ENCODE measurements around the gene SELENOP.
"Not testable (repeated sequence)": the region's sequence is repeated elsewhere in the genome, so short reads cannot be mapped to it uniquely, and the experiment has no call there.

The SELENOP gene, protein sequence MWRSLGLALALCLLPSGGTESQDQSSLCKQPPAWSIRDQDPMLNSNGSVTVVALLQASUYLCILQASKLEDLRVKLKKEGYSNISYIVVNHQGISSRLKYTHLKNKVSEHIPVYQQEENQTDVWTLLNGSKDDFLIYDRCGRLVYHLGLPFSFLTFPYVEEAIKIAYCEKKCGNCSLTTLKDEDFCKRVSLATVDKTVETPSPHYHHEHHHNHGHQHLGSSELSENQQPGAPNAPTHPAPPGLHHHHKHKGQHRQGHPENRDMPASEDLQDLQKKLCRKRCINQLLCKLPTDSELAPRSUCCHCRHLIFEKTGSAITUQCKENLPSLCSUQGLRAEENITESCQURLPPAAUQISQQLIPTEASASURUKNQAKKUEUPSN

DNA sequence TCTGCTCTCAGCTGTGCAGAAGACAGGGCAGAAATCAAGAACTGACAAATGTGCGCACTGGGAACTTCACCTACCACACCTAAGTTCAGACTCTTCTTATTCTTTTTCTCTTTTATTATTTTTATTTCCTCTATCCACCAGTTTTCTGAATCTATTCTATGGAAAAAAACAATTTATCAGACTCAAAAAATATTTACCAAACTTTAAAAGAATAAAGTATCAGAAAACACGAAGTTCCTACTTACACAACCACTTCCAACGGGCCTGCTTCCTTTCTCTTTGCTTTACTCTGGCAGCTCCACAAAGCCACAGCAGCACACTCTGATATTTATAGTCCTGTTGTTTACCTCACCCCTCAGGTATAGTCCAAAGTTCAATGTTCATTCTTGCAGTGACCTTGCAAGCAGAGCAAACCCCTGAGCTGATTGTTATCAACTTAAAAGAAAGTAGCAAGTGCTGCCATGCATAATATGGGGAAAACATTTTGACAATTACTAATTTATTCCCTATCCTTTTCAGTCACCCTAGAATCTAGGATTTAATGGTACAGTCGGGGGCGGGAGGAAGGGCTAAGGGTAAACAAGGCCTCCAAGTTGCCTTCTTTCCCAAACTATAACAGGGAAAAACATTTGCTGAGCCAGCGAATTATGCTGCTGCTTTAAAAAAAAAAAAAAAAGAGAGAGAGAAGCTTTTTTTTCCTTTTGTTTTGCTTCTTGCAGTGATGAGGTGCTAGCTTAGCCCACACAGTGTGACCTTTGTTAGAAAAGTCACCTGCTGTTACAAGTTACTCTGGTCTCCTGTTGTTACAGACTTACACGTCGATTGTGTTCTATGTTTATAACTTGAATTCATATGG, at the start of gene SELENOP:
SELENOP (minus strand) TSS at position 302 of the 856 bp plus-strand sequence. CDS start 3,539 bp downstream, outside the sequence.
- H3K4me3 ChIP-seq (ENCODE audit: low read depth, low read length) = no peak within 1 kb of the TSS

DNA sequence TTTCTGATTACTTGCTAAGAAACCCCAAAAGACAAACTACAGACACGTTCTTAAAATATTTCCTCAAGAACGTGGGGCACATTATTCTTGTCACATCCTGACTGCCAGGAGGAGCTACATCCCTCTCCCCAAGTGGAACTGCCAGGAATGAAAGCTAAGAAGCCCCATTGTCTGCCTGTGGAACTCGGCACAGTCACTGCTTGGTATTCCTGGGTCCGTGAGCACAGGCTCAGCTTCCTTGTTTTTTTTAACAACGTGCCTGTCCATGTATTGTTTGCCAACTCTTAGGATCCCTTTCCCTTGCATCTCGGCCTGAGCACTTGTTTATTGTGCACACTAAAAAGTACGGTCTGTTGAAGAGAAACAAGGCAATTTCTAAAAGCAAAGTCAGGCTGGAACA, 47.0 kb upstream of the SELENOP start:
- H3K4me3 ChIP-seq (ENCODE audit: low read depth, low read length) = no peak overlapping the region

DNA sequence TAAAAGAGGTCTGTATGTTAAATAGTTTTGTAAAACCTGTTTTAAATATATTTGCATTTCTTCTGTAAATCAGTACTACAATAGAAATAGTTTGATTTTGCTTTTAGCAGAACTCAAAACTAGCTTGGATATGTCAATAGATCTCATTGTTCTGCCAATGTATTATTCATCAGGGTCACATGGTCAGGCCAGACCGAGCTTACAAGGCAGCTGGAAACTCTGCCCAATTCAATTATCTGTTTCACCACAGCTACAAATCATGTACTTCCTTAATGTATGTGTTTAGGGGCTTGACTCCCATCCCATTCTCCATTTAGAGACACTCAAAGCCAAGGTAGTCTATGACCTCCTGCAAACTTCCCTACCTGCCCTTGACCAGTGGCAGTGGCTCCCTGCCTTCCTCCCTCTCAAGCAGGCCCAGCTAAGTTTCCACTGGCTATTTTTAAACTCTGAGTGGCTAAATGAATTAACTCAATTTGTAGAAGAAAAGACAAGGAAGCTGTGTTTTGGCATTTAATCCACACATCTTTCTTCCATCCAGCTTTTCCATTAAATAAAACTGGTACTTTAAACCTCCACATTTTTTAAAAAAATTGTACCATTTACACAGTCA, 46.4 kb upstream of the SELENOP start:
- H3K4me3 ChIP-seq (ENCODE audit: low read depth, low read length) = no peak overlapping the region

DNA sequence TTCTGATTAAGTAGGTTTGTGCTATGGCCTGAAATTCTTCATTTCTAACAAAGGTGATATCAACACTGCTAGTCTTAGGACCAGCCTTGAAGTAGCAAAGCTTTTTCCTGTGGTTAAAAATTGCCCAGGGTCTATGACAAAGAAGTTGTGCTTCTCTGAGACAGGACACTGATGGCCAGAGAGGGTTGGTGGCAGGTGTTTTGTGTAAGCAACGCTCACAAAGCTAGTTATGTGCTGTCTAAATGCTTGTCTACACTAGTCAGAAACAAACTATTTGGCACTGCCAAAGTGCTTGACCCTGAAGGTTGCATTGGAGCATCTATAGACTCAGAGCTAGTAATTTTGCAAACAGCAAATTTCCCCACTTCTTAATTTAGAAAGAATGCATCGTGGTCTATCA, 44.1 kb upstream of the SELENOP start:
- H3K4me3 ChIP-seq (ENCODE audit: low read depth, low read length) = no peak overlapping the region

DNA sequence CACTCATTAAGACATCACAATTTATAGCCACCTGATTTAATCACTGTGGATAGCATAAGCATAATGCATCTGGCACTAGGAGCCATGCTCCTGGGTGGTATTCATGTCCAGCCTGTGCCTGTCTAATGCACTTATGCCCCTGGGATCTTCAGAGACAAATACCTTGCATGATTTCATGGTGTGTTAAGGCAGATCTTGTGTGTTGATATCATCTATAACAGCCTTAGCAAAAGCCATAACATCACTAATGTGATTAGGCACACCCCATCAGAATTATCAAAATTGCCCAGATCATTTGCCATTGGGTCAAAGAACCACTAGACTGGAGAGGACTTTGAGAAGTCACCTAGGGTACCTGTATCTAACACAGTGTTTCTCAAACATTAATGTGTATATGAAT, 43.7 kb upstream of the SELENOP start:
- no peak overlapping the region for H3K4me3 ChIP-seq (ENCODE audit: low read depth, low read length)

DNA sequence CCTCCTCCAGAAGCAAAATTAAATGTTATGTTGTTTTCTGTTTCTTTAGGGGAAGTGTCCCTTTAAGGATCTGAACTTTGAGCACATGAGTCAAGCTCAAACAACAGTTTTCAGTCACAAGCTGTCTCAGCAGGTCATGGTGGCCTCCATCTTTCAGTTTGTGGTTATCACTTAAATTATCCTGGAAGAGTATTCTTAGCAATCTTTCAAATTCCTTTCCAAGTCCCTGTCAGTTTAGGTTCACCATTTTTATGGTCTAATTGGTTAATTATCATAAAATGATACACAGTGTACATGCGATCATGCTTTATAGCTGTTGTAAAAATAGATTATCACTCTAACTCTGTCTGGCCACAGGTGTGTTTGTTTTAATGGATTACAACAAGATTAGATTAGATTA, 43.1 kb upstream of the SELENOP start:
- no peak overlapping the region for H3K4me3 ChIP-seq (ENCODE audit: low read depth, low read length)

DNA sequence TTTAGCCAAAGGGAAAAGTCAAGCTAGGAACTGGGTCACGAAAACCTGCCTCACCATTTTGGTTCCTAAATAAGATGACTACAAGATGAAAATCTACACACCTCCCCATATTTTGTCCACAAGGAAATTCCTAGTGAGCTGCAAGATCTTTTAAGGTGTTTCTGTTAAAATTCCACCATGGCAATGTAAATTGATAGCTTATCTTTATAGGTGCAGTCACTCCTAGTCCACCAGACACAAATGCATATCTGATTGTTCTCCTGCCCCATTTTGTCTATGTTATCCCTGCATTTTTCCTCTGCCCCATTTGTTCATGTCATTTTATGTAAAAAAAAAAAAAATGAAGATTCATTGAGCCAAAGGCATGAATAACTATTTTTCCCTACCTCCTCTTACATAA, 41.1 kb upstream of the SELENOP start:
- no peak overlapping the region for H3K4me3 ChIP-seq (ENCODE audit: low read depth, low read length)

DNA sequence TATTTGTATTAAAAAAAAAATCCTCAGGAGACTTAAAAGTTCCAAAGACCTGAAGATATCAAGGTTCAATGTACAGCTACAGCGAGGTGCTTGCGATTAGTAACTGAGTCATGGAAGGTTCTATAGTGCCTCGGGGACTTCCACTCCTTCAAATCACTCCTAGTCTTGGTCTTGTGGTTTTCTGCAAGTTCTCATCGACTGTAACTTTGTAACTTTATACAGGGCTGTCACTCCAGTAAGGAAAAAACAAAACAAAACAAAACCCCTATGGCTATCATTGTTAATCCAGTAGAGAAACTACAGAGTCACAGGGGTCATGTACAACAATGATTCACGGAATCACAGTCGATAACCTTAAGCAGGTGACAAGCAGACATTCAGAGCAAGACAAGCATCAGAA, 39.8 kb upstream of the SELENOP start:
- H3K4me3 ChIP-seq (ENCODE audit: low read depth, low read length) = no peak overlapping the region

DNA sequence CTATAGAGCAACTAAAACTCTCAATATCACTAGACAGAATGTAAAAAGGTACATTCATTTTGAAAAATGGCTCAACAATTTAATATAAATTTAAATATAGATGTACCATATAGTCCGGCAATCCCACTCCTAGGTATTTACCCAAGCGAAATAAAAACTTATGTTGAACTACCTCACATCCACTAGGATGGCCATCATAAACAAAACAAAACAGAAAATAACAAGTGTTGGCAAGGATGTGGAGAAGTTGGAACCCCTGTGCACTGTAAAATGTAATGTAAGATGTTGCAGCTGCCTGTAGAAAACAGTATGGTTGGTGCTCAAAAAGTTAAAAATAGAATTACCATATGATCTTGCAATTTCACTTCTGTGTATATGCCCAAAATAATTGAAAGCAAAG, 36.9 kb upstream of the SELENOP start:
- no peak overlapping the region for H3K4me3 ChIP-seq (ENCODE audit: low read depth, low read length)

DNA sequence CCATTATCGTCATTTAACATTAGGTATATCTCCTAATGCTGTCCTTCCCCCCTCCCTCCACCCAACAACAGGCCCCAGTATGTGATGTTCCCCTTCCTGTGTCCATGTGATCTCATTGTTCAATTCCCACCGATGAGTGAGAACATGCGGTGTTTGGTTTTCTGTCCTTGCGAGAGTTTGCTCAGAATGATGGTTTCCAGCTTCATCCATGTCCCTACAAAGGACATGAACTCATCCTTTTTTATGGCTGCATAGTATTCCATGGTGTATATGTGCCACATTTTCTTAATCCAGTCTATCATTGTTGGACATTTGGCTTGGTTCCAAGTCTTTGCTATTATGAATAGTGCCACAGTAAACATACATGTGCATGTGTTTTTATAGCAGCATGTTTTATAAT, 32.7 kb upstream of the SELENOP start:
- H3K4me3 ChIP-seq (ENCODE audit: low read depth, low read length) = not testable (repeated sequence)

DNA sequence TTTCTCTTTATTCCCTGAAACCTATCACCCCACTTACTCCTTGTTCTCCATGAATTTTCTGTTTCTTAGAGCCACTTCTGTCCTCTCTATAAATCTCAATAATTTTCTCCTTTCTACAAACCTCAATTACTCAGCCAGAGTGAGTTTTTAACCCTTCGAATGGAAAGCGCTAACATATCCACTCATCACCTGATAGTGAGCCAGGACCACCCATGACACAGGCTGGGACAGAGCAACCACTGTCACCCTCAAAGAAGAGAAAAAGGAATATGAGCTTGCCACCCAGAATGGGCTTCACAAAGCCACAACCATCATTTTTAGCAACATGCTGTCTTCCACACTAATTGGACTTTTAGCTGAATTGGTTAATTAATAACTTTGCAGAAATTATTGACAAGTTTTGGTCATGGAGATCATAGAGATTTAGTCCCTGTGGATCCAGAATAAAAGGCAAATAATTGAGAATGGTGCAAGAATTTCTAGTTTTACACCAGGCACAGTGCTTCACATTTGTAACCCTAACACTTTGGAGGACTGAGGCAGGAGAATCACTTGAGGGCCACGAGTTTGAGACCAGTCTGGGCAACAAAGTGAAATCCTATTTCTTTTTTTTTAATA, 32.1 kb upstream of the SELENOP start:
- no peak overlapping the region for H3K4me3 ChIP-seq (ENCODE audit: low read depth, low read length)

DNA sequence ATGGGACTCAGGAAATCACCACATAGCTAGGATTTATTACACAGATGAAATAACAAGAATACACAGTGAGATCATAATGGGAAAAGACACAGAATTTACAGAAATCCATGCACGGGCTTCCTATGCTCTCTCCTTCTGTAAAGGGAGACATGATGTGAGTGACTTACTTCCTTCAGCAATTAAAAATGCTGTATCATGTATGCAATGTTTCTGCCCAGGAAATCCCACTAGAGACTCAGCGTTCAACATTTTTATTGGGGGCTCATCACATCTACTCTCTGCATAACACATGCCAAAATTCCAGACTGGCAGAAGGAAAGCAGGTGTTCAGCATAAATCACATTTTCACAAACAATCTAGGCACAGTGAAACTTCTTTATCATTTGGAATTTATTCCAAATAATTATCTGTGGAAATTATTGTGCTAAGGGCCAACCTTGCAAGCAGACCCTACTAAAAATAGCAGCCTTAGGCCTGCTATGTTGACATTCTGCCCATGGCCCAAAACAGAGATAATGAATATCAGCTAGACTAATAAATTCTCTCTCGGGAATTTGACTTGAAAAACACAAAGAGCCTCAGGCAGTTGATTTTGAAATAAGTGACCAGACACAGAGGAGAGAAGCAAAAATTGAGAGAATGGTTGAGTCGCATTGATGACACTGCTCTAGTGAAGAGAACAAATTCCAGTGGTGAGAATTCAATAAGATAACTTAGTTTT, 31.4 kb upstream of the SELENOP start:
- H3K4me3 ChIP-seq (ENCODE audit: low read depth, low read length) = no peak overlapping the region

DNA sequence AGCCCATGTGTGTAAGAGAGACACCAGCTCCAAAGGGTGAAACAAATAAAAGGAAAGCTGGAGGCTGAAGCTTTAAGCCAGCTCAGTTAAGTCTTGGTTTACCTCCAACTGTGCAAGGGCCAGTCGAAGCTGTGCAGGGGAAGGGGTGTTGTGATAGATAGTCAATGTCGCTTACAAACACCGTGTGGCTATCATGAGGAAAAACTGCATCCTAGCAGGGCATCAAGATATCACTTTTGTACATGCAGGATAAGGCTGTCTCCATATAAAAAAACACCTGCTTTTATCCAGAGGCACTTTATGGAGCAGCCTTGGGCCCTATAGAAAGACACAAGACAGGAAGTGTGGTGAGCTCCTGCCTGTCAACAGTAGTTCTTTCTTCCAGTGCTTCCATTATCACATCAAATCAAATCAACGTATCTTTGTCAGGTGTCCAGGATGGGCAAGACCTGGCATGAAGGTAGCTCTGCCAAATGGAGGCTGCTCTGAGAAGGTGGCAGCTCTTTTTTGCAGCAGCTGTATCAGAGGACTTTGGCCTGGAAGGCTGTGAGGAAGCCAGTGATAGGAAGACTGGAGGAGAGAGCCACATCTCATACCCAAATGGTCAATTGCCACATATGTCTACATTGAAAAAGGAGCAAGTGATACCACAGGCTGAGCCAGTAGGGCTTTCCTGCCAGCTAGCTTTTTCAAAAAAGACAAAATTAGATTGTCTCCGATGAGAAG, 29.3 kb upstream of the SELENOP start:
- H3K4me3 ChIP-seq (ENCODE audit: low read depth, low read length) = no peak overlapping the region

DNA sequence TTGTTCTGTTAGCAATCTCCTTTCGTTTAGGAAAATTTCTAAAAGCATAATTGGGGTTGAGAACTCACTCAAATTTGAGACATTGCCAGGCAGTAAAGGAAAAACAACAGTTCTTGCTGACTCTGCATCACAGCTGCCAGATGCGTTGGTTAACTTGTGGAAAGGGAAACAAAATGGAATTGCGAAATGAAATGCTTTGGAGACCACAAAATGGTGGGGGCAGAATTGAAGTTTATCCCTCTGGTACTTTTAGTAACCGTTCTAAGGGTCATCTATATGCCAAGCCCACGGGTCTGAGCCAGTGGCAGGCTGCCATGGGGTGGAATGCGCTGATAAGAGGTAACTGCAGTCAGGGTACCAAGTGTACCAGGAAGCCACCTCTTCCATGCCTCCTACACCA, 28.6 kb upstream of the SELENOP start:
- no peak overlapping the region for H3K4me3 ChIP-seq (ENCODE audit: low read depth, low read length)

DNA sequence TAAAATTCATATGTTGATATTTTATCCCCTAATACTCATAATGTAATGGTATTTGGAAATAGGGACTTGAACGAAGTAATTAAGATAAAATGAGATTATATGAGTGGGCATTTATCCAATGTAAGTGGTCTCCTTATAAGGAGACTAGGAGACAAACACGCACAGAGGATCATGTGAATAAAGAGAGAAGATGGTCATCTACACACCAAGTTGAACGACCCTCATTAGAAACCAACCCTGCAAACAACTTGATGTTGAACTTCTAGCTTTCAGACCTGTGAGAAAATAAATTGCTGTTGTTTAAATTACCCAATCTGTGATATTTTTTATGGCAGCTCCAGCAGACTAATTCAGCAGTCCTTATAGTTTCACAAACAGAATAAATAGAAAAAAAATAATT, 27.5 kb upstream of the SELENOP start:
- H3K4me3 ChIP-seq (ENCODE audit: low read depth, low read length) = no peak overlapping the region

DNA sequence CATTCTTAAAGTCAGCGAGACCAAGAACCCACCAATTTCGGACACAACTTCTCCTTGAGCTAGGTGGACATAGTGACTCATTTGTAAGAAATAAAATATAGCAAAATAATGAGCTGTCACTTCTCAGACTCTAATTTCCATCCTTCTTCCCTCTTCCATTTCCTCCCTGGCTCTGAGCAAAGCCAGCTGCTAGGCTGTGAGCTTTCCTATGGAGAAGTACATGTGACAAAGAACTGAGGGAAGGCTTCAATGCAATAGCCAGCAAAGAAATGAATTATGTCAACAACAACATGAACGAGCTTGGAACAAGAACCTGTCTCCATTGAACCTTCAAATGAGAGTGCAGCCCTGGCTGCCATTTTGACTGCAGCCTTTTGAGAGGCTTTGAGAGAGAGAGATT, 25.9 kb upstream of the SELENOP start:
- no peak overlapping the region for H3K4me3 ChIP-seq (ENCODE audit: low read depth, low read length)

DNA sequence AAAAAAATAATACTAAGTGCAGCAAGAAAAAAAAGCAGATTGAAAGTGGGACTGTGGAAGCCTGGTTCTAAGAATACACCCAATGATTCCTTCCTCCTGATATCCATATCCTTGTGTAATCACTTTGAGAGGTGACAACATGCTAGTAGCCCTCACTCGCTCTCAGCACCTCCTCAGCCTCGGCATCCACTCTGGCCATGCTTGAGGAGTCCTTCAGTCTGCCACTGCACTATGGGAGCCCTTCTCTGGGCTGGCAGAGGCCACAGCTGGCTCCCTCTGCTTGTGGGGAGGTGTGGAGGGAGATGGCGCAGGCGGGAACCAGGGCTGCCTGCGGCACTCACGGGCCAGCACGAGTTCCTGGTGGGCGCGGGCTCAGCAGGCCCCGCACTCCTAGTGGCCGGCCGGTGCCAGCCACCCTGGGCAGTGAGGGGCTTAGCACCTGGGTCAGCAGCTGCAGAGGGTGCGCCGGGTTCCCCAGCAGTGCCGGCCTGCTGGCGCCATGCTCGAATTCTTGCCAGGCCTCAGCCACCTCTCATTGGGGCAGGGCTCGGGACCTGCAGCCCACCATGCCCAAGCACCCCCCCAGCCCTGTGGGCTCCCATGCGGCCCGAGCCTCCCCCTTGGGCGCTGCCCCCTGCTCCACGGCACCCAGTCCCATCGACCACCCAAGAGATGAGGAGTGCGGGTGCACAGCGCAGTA, 24.5 kb upstream of the SELENOP start:
- H3K4me3 ChIP-seq (ENCODE audit: low read depth, low read length) = no peak overlapping the region

DNA sequence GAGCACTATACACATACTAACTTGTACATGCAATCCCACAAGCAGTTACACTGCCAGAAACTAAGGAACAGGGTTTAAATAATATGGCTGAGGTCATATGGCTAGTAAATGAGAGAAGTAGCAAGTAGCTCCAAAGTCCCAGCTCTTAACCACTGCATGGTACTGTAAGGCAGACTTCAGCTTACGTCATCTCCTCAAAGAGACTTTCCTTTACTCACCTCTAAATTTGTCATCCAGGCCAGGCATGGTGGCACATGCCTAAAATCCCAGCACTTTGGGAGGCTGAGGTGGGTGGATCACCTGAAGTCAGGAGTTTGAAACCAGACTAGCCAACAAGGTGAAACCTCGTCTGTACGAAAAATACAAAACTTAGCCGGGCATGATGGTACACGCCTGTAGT, 20.4 kb upstream of the SELENOP start:
- H3K4me3 ChIP-seq (ENCODE audit: low read depth, low read length) = no peak overlapping the region

DNA sequence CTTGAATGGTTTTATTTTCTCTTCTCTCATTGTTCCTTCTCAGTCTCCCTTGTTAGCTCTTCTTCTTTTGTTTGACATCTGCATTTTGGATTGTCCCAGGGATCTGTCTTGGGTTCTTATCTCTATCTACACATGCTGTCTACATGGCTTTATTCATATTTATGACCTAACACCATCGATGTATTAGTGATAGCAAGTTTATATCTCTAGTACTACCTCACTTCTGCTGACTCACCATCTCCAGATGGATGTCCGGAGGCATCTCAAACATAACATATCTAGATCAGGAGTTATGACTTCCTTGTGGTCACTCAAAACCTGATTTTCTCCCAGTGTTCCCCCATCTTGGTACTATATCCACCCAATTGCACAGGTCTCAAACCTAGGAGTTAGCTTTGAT, 19.2 kb upstream of the SELENOP start:
- H3K4me3 ChIP-seq (ENCODE audit: low read depth, low read length) = no peak overlapping the region

All from iPS-11a (cell line).